AG04450 (cell line): Measurements from ENCODE around the gene COL27A1. TPM values are rescaled to one million over a fixed set of nuclear protein-coding genes. Genes with fewer than 3 reads are reported as not detected.

Experiments
- CTCF ChIA-PET: fragments of 300-600, 350-600 bp; formaldehyde crosslinking; extraction: SDS; loops from one replicate; lab custom pipeline; 2022; ENCODE audit warnings: antibody characterized with exemption, inconsistent platforms; lab: Charles Lee
- POLR2A ChIA-PET: fragments of 350-600 bp; formaldehyde crosslinking; extraction: SDS; loops from one replicate; lab custom pipeline; 2021; ENCODE audit warnings: antibody characterized with exemption, inconsistent platforms; lab: Yijun Ruan, JAX
- DNase-seq: peaks from one replicate; pipeline ENCODE4 v3.0.0-alpha.2; 2011; ENCODE audit warnings: low read depth, low spot score
- H3K27ac ChIP-seq: one replicate; pipeline ENCODE4 v1.5.1; 2012; ENCODE audit warnings: low read depth, low read length, control low read depth
- H3K27me3 ChIP-seq: one replicate; pipeline ENCODE4 v1.6.0; 2012; ENCODE audit warnings: low read length; ENCODE audit not compliant: control insufficient read depth, insufficient read depth
- H3K4me3 ChIP-seq: 2 replicates; pipeline ENCODE4 v1.5.1; 2011; ENCODE audit warnings: mild to moderate bottlenecking, low read depth, low read length, control low read depth
- H3K9me3 ChIP-seq: 2 replicates; pipeline ENCODE4 v1.5.1; 2012; ENCODE audit warnings: low read length; ENCODE audit not compliant: control insufficient read depth, insufficient read depth
- polyA plus RNA-seq: library from polyadenylated mRNA; depleted of rRNA; stranded (reverse); fragments of >200 nt; gene quantifications from 2 replicates; pipeline ENCODE4 v1.2.3, GENCODE V29; 2011
- TF ChIP-seq, protein P1 (sequence below): IDR thresholded peaks from 2 replicates; pipeline ENCODE4 v1.5.1; 2011; ENCODE audit warnings: low read depth, low read length, control low read depth, inconsistent platforms

Gene COL27A1
- polyA plus RNA-seq, 1 experiment = 8.5 TPM

DNA sequence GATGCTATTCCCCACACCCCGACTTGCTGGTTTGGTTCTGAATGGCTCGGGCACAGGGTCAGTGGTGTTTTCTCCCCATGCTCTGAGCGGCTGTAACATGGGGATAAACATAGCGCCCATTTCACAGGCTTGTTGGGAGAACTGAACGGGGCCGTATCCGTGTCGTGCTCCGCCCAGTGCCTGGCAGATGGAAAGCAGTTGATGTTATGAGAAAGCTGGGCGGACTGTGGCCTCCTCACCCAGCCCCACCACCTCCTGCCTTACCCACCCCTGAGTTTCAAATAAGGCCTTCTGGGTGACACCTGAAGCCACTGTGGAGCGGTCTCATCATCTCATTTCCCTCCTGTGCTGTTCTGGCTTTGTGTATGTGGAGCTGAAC, 188.8 kb downstream of the COL27A1 start:
- Histone ChIP-seq H3K9me3 (no peaks in the 10 kb centered on the region), H3K27me3 (no peaks in the 10 kb centered on the region), H3K4me3 (no peak overlapping the region), H3K27ac (no peak overlapping the region)
- DNase-seq = no peak
- TF ChIP-seq, protein P1, sequence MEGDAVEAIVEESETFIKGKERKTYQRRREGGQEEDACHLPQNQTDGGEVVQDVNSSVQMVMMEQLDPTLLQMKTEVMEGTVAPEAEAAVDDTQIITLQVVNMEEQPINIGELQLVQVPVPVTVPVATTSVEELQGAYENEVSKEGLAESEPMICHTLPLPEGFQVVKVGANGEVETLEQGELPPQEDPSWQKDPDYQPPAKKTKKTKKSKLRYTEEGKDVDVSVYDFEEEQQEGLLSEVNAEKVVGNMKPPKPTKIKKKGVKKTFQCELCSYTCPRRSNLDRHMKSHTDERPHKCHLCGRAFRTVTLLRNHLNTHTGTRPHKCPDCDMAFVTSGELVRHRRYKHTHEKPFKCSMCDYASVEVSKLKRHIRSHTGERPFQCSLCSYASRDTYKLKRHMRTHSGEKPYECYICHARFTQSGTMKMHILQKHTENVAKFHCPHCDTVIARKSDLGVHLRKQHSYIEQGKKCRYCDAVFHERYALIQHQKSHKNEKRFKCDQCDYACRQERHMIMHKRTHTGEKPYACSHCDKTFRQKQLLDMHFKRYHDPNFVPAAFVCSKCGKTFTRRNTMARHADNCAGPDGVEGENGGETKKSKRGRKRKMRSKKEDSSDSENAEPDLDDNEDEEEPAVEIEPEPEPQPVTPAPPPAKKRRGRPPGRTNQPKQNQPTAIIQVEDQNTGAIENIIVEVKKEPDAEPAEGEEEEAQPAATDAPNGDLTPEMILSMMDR = no peak
- CTCF ChIA-PET = interaction anchor here (0.6 to 1.1 kb wide), 2 partner anchors 50 to 262 kb away, joined by 3 to 4 read pairs; no protein-coding TSS in a partner anchor
- POLR2A ChIA-PET = no interaction called here

DNA sequence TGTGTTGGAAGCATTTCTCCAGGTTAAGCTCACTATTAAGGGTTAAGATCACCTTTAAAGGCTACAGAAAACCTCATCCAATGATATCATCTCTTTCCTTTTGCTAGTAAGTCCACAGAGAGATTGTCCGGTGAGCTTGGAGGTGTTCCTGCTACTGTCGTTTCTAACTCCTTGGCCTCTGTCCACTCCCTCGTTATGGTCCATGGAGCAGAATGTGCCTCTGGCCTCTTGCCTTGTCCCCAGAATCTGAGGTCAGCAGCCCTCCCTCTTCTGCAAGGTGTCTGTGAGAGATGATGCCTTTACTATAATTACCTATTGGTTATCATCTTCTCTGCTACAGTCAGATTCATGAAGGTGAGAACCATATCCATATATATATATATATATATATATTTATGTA, 189.4 kb downstream of the COL27A1 start:
- H3K4me3 ChIP-seq = no peak overlapping the region
- H3K27me3 ChIP-seq = no peaks in the 10 kb centered on the region
- H3K27ac ChIP-seq = no peak overlapping the region
- ChIA-PET CTCF (interaction anchor here (1.1 kb wide), 1 partner anchor 262 kb away, joined by 3 read pairs; no protein-coding TSS in a partner anchor), POLR2A (no interaction called here)
- no peaks in the 10 kb centered on the region for H3K9me3 ChIP-seq
- TF ChIP-seq, protein P1 = no peak
- no peak for DNase-seq

DNA sequence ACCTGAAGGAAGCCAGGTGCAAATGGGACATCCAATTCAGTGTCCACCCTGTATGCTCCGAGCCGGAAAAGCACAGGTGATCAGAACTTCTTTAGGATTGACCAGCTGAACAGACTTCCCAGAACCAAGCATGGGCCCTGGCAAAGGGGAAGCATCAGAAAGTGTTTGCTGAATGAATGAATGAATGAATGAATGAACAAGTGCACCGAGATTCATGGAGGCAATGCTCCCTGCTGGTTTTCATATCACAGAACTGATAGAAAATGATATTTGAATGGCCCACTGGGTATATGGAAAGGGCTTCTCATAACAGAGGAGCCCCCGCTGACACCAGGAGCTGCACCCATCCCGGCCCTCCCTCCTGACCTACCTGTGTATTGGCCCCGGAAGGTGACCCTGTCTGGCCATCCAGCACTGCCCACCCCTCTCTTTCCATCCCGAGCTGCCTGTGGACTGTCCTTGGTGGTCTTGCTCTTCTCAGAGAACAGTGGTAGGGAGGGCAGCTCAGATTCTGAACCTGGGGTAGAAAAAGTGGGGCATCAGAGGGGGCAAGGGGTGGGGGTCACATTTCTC, 190.2 kb downstream of the COL27A1 start:
- ChIA-PET CTCF (interaction anchor here (0.6 to 0.9 kb wide), 2 partner anchors 60 to 148 kb away, joined by 3 read pairs; no protein-coding TSS in a partner anchor), POLR2A (no interaction called here)
- DNase-seq = no peak
- Histone ChIP-seq H3K27ac (no peak overlapping the region), H3K27me3 (no peaks in the 10 kb centered on the region), H3K9me3 (no peaks in the 10 kb centered on the region), H3K4me3 (no peak overlapping the region)
- TF ChIP-seq, protein P1 = no peak

DNA sequence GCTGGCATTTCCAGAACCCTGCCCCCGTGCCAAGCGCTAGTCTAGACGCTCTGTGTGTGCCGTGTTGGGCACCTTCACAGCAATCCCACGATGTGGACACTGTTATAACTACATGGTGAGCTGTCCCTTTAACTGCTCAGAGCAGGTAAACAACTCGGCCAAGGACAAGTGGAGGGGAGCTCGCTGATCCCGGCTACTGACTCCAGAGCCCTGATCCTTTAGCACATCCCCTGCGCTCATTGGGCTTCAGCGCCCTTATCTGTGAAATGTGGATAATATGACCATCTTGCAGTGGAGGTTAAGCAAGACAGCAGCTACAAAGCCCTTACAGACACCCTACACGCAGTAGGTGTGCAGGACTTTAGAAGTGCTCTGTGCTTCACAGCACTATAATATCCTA, 190.8 kb downstream of the COL27A1 start:
- Histone ChIP-seq H3K27ac (no peak overlapping the region), H3K4me3 (no peak overlapping the region), H3K27me3 (no peaks in the 10 kb centered on the region), H3K9me3 (no peaks in the 10 kb centered on the region)
- TF ChIP-seq, protein P1 = no peak
- ChIA-PET POLR2A (no interaction called here), CTCF (interaction anchor here (0.6 to 0.9 kb wide), 2 partner anchors 60 to 148 kb away, joined by 3 read pairs; no protein-coding TSS in a partner anchor)
- DNase-seq = no peak

DNA sequence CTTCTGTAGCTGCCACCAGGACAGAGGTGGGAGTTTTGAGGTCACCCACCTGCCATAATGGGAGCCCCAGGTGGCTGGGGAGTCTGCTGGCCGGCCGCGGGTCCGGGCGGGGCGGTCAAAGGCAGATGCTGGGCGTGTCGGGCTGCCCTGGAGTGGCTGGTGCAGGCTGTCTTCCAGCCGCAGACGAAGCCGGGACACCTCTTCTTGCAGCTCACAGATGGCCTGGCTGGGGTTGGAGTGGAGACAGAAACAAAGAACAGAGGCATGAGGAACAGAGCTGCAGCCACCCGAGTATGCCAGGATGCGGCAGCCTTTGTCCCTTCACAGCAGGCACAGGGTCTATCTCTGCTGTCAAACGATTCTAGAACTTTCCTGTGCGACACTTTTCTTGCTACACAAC, 192.3 kb downstream of the COL27A1 start:
- CTCF ChIA-PET = interaction anchor here (1.4 kb wide), 1 partner anchor 9 kb away, joined by 5 read pairs; no protein-coding TSS in a partner anchor
- Histone ChIP-seq H3K4me3 (no peak overlapping the region), H3K27ac (no peak overlapping the region), H3K9me3 (no peaks in the 10 kb centered on the region), H3K27me3 (no peaks in the 10 kb centered on the region)
- POLR2A ChIA-PET = no interaction called here
- TF ChIP-seq, protein P1 = no peak
- DNase-seq = no peak
